ENCODE measurements around the gene PRELID3B.
"Not testable (repeated sequence)": the region's sequence is repeated elsewhere in the genome, so short reads cannot be mapped to it uniquely, and the experiment has no call there.

The PRELID3B gene

DNA sequence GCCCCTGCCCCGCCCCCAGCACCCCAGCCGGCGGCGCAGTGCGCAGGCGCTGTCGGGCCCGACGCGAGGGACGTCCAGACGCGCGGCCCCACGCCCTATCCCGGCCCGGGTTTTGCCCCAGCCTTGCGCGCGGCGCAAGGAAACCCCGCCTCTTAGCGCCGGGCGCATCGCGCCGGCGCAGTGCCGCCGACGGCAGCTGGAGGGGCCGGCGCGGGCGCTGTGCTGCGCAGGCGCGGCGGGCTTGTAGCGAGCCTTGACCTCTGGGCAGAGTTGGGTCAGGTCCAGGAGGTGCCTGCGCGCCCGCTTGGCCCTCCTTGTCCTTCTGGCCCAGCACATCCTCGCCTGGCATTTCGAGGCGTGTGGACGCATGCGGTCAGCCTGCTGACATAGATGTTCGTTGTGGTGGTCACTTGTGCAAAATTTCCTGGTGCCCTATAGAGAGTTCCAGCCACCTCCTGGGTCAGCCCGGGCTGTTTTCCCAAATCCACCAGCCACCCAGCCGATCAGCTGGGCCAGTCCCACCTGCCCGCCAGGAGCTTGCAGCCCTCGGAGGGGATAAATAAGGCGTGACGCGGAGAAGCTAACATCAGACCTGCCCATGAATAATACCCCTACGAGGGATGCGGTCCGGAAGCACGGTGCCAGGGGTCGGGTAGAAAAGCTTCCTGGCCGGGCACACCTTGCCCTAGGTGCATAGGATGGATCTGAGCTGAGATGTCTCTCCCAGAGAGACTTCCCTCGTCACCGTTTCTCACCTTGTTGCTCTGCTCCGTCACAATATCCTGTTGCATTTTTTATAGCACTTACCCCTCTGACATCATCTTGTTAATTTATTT lies 428 bp upstream of the PRELID3B start:
- Histone ChIP-seq H3K36me3 (peaks cover 29% of the 10 kb centered on the region), H3K27ac (peak overlapping the region; percentile 77), H3K27me3 (ENCODE audit: insufficient read depth, low read depth, severe bottlenecking) (no peaks in the 10 kb centered on the region), H3K4me3 (ENCODE audit: low read depth, low read length) (peak overlapping the region; percentile 69), H3K9me3 (ENCODE audit: severe bottlenecking) (no peaks in the 10 kb centered on the region)
- no peak for TF ChIP-seq CTCF (IDR thresholded peaks at IDR 0.05; ENCODE audit: low read depth, low read length)
- DNase-seq = peak; percentile 91

DNA sequence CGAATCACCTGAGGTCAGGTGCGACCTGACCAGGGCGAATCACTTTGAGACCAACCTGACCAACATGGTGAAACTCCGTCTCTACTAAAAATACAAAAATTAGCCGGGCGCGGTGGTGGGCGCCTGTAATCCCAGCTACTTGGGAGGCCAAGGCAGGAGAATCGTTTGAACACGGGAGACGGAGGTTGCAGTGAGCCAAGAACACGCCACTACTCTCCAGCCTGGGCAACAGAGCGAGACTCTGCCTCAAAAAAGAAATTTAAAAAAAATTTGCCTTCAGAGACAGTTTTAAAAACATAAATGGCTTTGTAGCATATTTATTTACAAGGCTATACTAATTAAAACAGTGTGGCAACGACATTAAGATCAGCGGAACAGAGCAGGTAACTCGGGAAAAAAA lies 1.1 kb downstream of the PRELID3B start:
- DNase-seq; H3K27ac ChIP-seq; H3K9me3 ChIP-seq (ENCODE audit: severe bottlenecking); H3K27me3 ChIP-seq (ENCODE audit: insufficient read depth, low read depth, severe bottlenecking): not testable (repeated sequence)
- peak overlapping the region; percentile 69 for H3K4me3 ChIP-seq (ENCODE audit: low read depth, low read length)
- H3K36me3 ChIP-seq = peaks cover 44% of the 10 kb centered on the region

DNA sequence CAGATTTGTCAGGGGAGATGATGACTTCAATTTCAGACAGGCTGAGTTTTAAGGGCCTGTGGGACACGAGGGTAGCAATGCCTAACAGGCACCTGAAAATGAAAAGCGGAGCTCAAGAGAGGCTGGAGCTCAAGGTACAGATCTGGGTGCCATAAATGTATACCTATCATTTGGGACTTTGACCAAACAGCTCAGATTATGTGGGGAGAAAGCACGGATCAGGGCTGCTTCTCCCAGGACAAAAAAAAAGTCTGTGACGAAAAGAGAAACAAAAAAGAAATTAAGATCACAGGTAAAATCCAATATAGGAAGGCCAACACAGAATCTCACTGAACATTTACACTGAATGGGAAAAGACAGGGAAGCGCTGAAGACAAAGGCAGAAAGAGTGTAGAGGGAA lies 1.9 kb downstream of the PRELID3B start:
- no peak for DNase-seq
- H3K27me3 ChIP-seq (ENCODE audit: insufficient read depth, low read depth, severe bottlenecking) = no peaks in the 10 kb centered on the region
- no peak for TF ChIP-seq CTCF (IDR thresholded peaks at IDR 0.05; ENCODE audit: low read depth, low read length)
- no peak overlapping the region for H3K27ac ChIP-seq
- H3K4me3 ChIP-seq (ENCODE audit: low read depth, low read length) = no peak overlapping the region
- H3K36me3 ChIP-seq = peaks cover 52% of the 10 kb centered on the region
- H3K9me3 ChIP-seq (ENCODE audit: severe bottlenecking) = no peaks in the 10 kb centered on the region

DNA sequence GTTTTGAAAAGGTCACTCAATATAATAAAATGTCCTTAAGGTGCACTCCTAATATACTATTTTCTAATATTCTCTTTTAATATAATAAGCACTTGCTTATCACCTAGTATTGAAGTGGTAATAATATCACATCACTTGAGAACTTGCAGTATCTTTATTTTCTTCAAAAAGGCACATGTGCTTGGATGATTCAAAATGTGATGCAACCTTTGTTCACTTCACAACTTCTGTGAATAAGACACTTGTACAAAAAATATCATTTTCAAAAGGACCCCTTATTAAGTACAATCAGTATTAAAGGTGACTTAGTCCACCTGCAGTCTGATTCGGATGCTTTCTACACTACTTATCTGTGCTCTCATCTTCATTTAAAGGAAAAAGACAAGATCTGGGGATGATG lies 3.4 kb downstream of the PRELID3B start:
- Histone ChIP-seq H3K9me3 (ENCODE audit: severe bottlenecking) (no peaks in the 10 kb centered on the region), H3K27me3 (ENCODE audit: insufficient read depth, low read depth, severe bottlenecking) (no peaks in the 10 kb centered on the region), H3K27ac (no peak overlapping the region), H3K36me3 (peaks cover 63% of the 10 kb centered on the region), H3K4me3 (ENCODE audit: low read depth, low read length) (no peak overlapping the region)
- no peak for TF ChIP-seq CTCF (IDR thresholded peaks at IDR 0.05; ENCODE audit: low read depth, low read length)
- no peak for DNase-seq

- no peak overlapping the region for H3K27ac ChIP-seq
- TF ChIP-seq CTCF (IDR thresholded peaks at IDR 0.05; ENCODE audit: low read depth, low read length) = no peak
- H3K36me3 ChIP-seq = peaks cover 71% of the 10 kb centered on the region
- no peak for DNase-seq
- H3K9me3 ChIP-seq (ENCODE audit: severe bottlenecking) = no peaks in the 10 kb centered on the region
- H3K4me3 ChIP-seq (ENCODE audit: low read depth, low read length) = no peak overlapping the region
- no peaks in the 10 kb centered on the region for H3K27me3 ChIP-seq (ENCODE audit: insufficient read depth, low read depth, severe bottlenecking)
Observed at GRCh38 chr20:59037386-59037785, 5.2 kb downstream of the PRELID3B start.

DNA sequence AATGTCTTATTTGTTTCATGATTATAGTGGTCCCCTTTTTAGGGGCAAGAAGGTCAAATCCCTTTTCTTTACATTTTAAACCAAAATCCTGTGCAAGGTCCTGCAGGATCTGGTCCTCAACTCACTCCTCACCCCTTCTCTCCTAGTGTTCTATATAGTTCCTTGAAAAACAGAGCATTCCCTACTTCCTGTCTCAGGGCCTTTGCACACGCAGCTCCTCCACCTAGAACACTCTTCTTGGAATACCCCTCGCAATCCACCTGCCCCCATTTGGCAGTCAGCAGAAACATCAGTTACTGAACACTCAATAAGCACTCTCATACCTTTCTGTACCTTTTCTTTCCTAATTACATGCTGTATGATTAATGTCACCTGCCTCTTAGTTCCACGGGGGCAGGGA lies 7.2 kb downstream of the PRELID3B start:
- no peak for DNase-seq
- no peak overlapping the region for H3K4me3 ChIP-seq (ENCODE audit: low read depth, low read length)
- H3K36me3 ChIP-seq = peaks cover 72% of the 10 kb centered on the region
- TF ChIP-seq CTCF (IDR thresholded peaks at IDR 0.05; ENCODE audit: low read depth, low read length) = no peak
- H3K27me3 ChIP-seq (ENCODE audit: insufficient read depth, low read depth, severe bottlenecking) = no peaks in the 10 kb centered on the region
- no peaks in the 10 kb centered on the region for H3K9me3 ChIP-seq (ENCODE audit: severe bottlenecking)
- H3K27ac ChIP-seq = no peak overlapping the region

All from WERI-Rb-1 (cell line).